K562 treated with DMSO at 1 percent for 12 hours (cell line): ENCODE data around the gene LRRTM2. TPM values are rescaled to one million over a fixed set of nuclear protein-coding genes. Genes with fewer than 3 reads are reported as not detected.

Source experiments
- total RNA-seq: library from RNA; unstranded; fragments of 300-600 nt; gene quantifications from 2 replicates; pipeline ENCODE4 v1.2.3, GENCODE V29; 2022; ENCODE audit not compliant: insufficient read depth

The LRRTM2 gene, protein sequence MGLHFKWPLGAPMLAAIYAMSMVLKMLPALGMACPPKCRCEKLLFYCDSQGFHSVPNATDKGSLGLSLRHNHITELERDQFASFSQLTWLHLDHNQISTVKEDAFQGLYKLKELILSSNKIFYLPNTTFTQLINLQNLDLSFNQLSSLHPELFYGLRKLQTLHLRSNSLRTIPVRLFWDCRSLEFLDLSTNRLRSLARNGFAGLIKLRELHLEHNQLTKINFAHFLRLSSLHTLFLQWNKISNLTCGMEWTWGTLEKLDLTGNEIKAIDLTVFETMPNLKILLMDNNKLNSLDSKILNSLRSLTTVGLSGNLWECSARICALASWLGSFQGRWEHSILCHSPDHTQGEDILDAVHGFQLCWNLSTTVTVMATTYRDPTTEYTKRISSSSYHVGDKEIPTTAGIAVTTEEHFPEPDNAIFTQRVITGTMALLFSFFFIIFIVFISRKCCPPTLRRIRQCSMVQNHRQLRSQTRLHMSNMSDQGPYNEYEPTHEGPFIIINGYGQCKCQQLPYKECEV
- 0.09 TPM in 1 of 2 replicates, not detected in the other for total RNA-seq

GRCh38 chr5:138874771-138875551, at the start of gene LRRTM2:
Gene LRRTM2, minus strand, starts transcription at chr5:138875335. Its CDS starts 424 bp downstream, at chr5:138874911.

Other genes with a start within 250 kb of the LRRTM2 start
- gene CTNNA1, start 121.9 kb downstream of the LRRTM2 start, total RNA-seq: 81.4 and 175 TPM in 2 replicates